ENCODE data around the gene EYA4. TPM values are rescaled to one million over a fixed set of nuclear protein-coding genes. Genes with fewer than 3 reads are reported as not detected.

EYA4 gene
- total and polyA plus RNA-seq, 4 experiments from 2014 or later = not detected

GRCh38 chr6:133456439-133456838, 215.3 kb downstream of the EYA4 start:
- CTCF ChIA-PET (ENCODE audit: partially characterized antibody) = no interaction called here
- Histone ChIP-seq H3K27me3 (ENCODE audit: insufficient read depth, low read length) (no peaks in the 10 kb centered on the region), H3K9me3 (ENCODE audit: control insufficient read depth in 1 of 2, low read length in 2 of 2) (no peaks in the 10 kb centered on the region), H3K36me3 (ENCODE audit: insufficient read depth, low read length) (no peaks in the 10 kb centered on the region), H3K4me3 (ENCODE audit: low read length in 2 of 2) (no peak overlapping the region), H3K4me1 (ENCODE audit: insufficient read depth, low read length) (no peaks in the 10 kb centered on the region), H3K27ac (ENCODE audit: low read depth, low read length) (no peak overlapping the region)
- Mint-ChIP-seq H3K9me3 (no peaks in the 10 kb centered on the region), H3K36me3 (no peaks in the 10 kb centered on the region), H3K4me3 (no peak overlapping the region), H3K27me3 (no peaks in the 10 kb centered on the region), H3K4me1 (no peaks in the 10 kb centered on the region), H3K27ac (no peak overlapping the region)
- intact Hi-C loops (cut with micrococcal nuclease) = no loop called here
- no peak for DNase-seq
- POLR2A ChIA-PET (ENCODE audit: partially characterized antibody) = no interaction called here

GRCh38 chr6:133456944-133457343, 215.8 kb downstream of the EYA4 start:
- POLR2A ChIA-PET (ENCODE audit: partially characterized antibody) = no interaction called here
- no peak for DNase-seq
- H3K36me3 ChIP-seq (ENCODE audit: insufficient read depth, low read length) = no peaks in the 10 kb centered on the region
- Mint-ChIP-seq H3K36me3 (no peaks in the 10 kb centered on the region), H3K27ac (no peak overlapping the region), H3K4me1 (no peaks in the 10 kb centered on the region), H3K27me3 (no peaks in the 10 kb centered on the region), H3K4me3 (no peak overlapping the region), H3K9me3 (no peaks in the 10 kb centered on the region)
- CTCF ChIA-PET (ENCODE audit: partially characterized antibody) = interaction anchor here (0.5 kb wide), 1 partner anchor 112 kb away, joined by 3 read pairs; no protein-coding TSS in a partner anchor
- H3K4me1 ChIP-seq (ENCODE audit: insufficient read depth, low read length) = no peaks in the 10 kb centered on the region
- no peak overlapping the region for H3K4me3 ChIP-seq (ENCODE audit: low read length in 2 of 2)
- H3K27me3 ChIP-seq (ENCODE audit: insufficient read depth, low read length) = no peaks in the 10 kb centered on the region
- no peak overlapping the region for H3K27ac ChIP-seq (ENCODE audit: low read depth, low read length)
- H3K9me3 ChIP-seq (ENCODE audit: control insufficient read depth in 1 of 2, low read length in 2 of 2) = no peaks in the 10 kb centered on the region
- intact Hi-C loops (cut with micrococcal nuclease) = no loop called here

- H3K4me3 Mint-ChIP-seq = no peak overlapping the region
- Histone ChIP-seq H3K4me1 (ENCODE audit: insufficient read depth, low read length) (no peaks in the 10 kb centered on the region), H3K27me3 (ENCODE audit: insufficient read depth, low read length) (no peaks in the 10 kb centered on the region), H3K36me3 (ENCODE audit: insufficient read depth, low read length) (no peaks in the 10 kb centered on the region), H3K9me3 (ENCODE audit: control insufficient read depth in 1 of 2, low read length in 2 of 2) (no peaks in the 10 kb centered on the region), H3K27ac (ENCODE audit: low read depth, low read length) (no peak overlapping the region), H3K4me3 (ENCODE audit: low read length in 2 of 2) (no peak overlapping the region)
- no peak overlapping the region for H3K27ac Mint-ChIP-seq
- intact Hi-C loops (cut with micrococcal nuclease) = no loop called here
- DNase-seq = no peak
- no peaks in the 10 kb centered on the region for H3K9me3 Mint-ChIP-seq
- no peaks in the 10 kb centered on the region for H3K4me1 Mint-ChIP-seq
- H3K27me3 Mint-ChIP-seq = no peaks in the 10 kb centered on the region
- POLR2A ChIA-PET (ENCODE audit: partially characterized antibody) = no interaction called here
- no peaks in the 10 kb centered on the region for H3K36me3 Mint-ChIP-seq
- CTCF ChIA-PET (ENCODE audit: partially characterized antibody) = no interaction called here
Measured at GRCh38 chr6:133460101-133460500, 218.9 kb downstream of the EYA4 start.

GRCh38 chr6:133463790-133464189, 222.6 kb downstream of the EYA4 start:
- intact Hi-C loops (cut with micrococcal nuclease) = no loop called here
- Histone ChIP-seq H3K4me3 (ENCODE audit: low read length in 2 of 2) (no peak overlapping the region), H3K27ac (ENCODE audit: low read depth, low read length) (no peak overlapping the region), H3K36me3 (ENCODE audit: insufficient read depth, low read length) (no peaks in the 10 kb centered on the region), H3K27me3 (ENCODE audit: insufficient read depth, low read length) (no peaks in the 10 kb centered on the region), H3K9me3 (ENCODE audit: control insufficient read depth in 1 of 2, low read length in 2 of 2) (no peaks in the 10 kb centered on the region), H3K4me1 (ENCODE audit: insufficient read depth, low read length) (no peaks in the 10 kb centered on the region)
- ChIA-PET POLR2A (ENCODE audit: partially characterized antibody) (interaction anchor here (0.6 kb wide), 1 partner anchor 32 kb away, joined by 3 read pairs; no protein-coding TSS in a partner anchor), CTCF (ENCODE audit: partially characterized antibody) (interaction anchor here (1.2 kb wide), 1 partner anchor 11 kb away, joined by 7 read pairs; no protein-coding TSS in a partner anchor)
- DNase-seq = no peak
- Mint-ChIP-seq H3K9me3 (peaks cover 0 to 2% (median 0%) of the 10 kb centered on the region in 8 donors), H3K27ac (no peak overlapping the region), H3K4me3 (no peak overlapping the region), H3K36me3 (no peaks in the 10 kb centered on the region), H3K4me1 (no peaks in the 10 kb centered on the region), H3K27me3 (no peaks in the 10 kb centered on the region)

- H3K27ac Mint-ChIP-seq = no peak overlapping the region
- H3K27me3 Mint-ChIP-seq = no peaks in the 10 kb centered on the region
Measured at GRCh38 chr6:133466680-133467079, 225.5 kb downstream of the EYA4 start.

GRCh38 chr6:133467231-133467981, 226.2 kb downstream of the EYA4 start:
- H3K27ac ChIP-seq (ENCODE audit: low read depth, low read length) = no peak overlapping the region

More at GRCh38 chr6:133466680-133467079, 225.5 kb downstream of the EYA4 start:
- intact Hi-C loops (cut with micrococcal nuclease) = no loop called here
- POLR2A ChIA-PET (ENCODE audit: partially characterized antibody) = no interaction called here
- no peak for DNase-seq
- H3K9me3 ChIP-seq (ENCODE audit: control insufficient read depth in 1 of 2, low read length in 2 of 2) = no peaks in the 10 kb centered on the region
- H3K4me1 ChIP-seq (ENCODE audit: insufficient read depth, low read length) = no peaks in the 10 kb centered on the region
- no peaks in the 10 kb centered on the region for H3K27me3 ChIP-seq (ENCODE audit: insufficient read depth, low read length)
- peaks cover 0 to 2% (median 0%) of the 10 kb centered on the region in 8 donors for H3K9me3 Mint-ChIP-seq
- H3K4me3 ChIP-seq (ENCODE audit: low read length in 2 of 2) = no peak overlapping the region
- CTCF ChIA-PET (ENCODE audit: partially characterized antibody) = no interaction called here
- H3K4me3 Mint-ChIP-seq = no peak overlapping the region
- H3K27ac ChIP-seq (ENCODE audit: low read depth, low read length) = no peak overlapping the region
- no peaks in the 10 kb centered on the region for H3K4me1 Mint-ChIP-seq
- H3K36me3 Mint-ChIP-seq = no peaks in the 10 kb centered on the region
- no peaks in the 10 kb centered on the region for H3K36me3 ChIP-seq (ENCODE audit: insufficient read depth, low read length)

GRCh38 chr6:133467982-133468380, 226.8 kb downstream of the EYA4 start:
- Histone ChIP-seq H3K27ac (ENCODE audit: low read depth, low read length) (no peak overlapping the region), H3K4me3 (ENCODE audit: low read length in 2 of 2) (no peak overlapping the region), H3K36me3 (ENCODE audit: insufficient read depth, low read length) (no peaks in the 10 kb centered on the region), H3K27me3 (ENCODE audit: insufficient read depth, low read length) (no peaks in the 10 kb centered on the region), H3K4me1 (ENCODE audit: insufficient read depth, low read length) (no peaks in the 10 kb centered on the region), H3K9me3 (ENCODE audit: control insufficient read depth in 1 of 2, low read length in 2 of 2) (no peaks in the 10 kb centered on the region)
- CTCF ChIA-PET (ENCODE audit: partially characterized antibody) = no interaction called here
- Mint-ChIP-seq H3K9me3 (peaks cover 0 to 2% (median 0%) of the 10 kb centered on the region in 8 donors), H3K36me3 (no peaks in the 10 kb centered on the region), H3K4me1 (no peaks in the 10 kb centered on the region), H3K4me3 (no peak overlapping the region), H3K27ac (no peak overlapping the region), H3K27me3 (no peaks in the 10 kb centered on the region)
- POLR2A ChIA-PET (ENCODE audit: partially characterized antibody) = no interaction called here
- intact Hi-C loops (cut with micrococcal nuclease) = no loop called here
- no peak for DNase-seq

More at GRCh38 chr6:133467231-133467981, 226.2 kb downstream of the EYA4 start:
- no peaks in the 10 kb centered on the region for H3K4me1 ChIP-seq (ENCODE audit: insufficient read depth, low read length)
- no peaks in the 10 kb centered on the region for H3K9me3 ChIP-seq (ENCODE audit: control insufficient read depth in 1 of 2, low read length in 2 of 2)
- H3K36me3 ChIP-seq (ENCODE audit: insufficient read depth, low read length) = no peaks in the 10 kb centered on the region
- no peaks in the 10 kb centered on the region for H3K36me3 Mint-ChIP-seq
- CTCF ChIA-PET (ENCODE audit: partially characterized antibody) = no interaction called here
- H3K4me3 ChIP-seq (ENCODE audit: low read length in 2 of 2) = no peak overlapping the region
- intact Hi-C loops (cut with micrococcal nuclease) = no loop called here
- H3K4me1 Mint-ChIP-seq = no peaks in the 10 kb centered on the region
- no peaks in the 10 kb centered on the region for H3K27me3 ChIP-seq (ENCODE audit: insufficient read depth, low read length)
- peaks cover 0 to 2% (median 0%) of the 10 kb centered on the region in 8 donors for H3K9me3 Mint-ChIP-seq
- POLR2A ChIA-PET (ENCODE audit: partially characterized antibody) = no interaction called here
- no peaks in the 10 kb centered on the region for H3K27me3 Mint-ChIP-seq
- no peak overlapping the region for H3K27ac Mint-ChIP-seq
- no peak for DNase-seq
- H3K4me3 Mint-ChIP-seq = no peak overlapping the region
